ENCODE data around the gene SLCO3A1. TPM values are rescaled to one million over a fixed set of nuclear protein-coding genes. Genes with fewer than 3 reads are reported as not detected.

Gene SLCO3A1
- total RNA-seq, 4 donors from 2014 or later: 4.4 to 66.2 (median 5.1) TPM

DNA sequence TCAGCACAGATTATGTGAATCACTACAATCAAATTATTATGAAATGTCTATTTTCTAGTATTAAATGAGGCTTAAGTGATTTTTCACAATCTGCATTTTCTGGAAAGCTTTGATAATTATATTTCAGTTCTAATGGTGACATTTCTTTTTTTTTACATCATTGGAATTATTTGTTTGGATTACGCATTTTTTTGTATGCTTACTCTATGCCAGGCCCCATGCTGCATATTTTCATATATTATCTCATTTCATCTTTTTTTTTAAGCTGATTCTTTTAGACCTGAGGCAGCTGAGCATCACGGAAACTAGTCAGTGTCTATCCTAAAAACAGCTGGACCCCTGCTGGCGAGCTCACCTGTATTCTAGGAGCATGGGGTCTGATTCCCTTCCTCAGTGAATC, 31.1 kb downstream of the SLCO3A1 start:
- Histone ChIP-seq H3K27ac (no peak overlapping the region), H3K36me3 (no peaks in the 10 kb centered on the region), H3K27me3 (no peaks in the 10 kb centered on the region), H3K9me3 (no peaks in the 10 kb centered on the region), H3K4me3 (no peak overlapping the region), H3K4me1 (peaks cover 5 to 27% (median 20%) of the 10 kb centered on the region in 4 donors)
- intact Hi-C loops (cut with DNase I; ENCODE audit: low total_unique reads) (no loop called here), in situ Hi-C loops (cut with MboI; ENCODE audit: low pct_ligation_motif_present in 1 of 4, low pct_unique_long_range_greater_than_20kb in 1 of 4, low sequenced_read_pairs in 3 of 4) (no loop called here)
- 73 to 84% methylated on average over 3 of the region's 3 CpGs for WGBS, 2 donors (ENCODE audit: low coverage in 1 of 2)
- no peak for TF ChIP-seq POLR2A (IDR thresholded peaks at IDR 0.05)
- no peak for DNase-seq

DNA sequence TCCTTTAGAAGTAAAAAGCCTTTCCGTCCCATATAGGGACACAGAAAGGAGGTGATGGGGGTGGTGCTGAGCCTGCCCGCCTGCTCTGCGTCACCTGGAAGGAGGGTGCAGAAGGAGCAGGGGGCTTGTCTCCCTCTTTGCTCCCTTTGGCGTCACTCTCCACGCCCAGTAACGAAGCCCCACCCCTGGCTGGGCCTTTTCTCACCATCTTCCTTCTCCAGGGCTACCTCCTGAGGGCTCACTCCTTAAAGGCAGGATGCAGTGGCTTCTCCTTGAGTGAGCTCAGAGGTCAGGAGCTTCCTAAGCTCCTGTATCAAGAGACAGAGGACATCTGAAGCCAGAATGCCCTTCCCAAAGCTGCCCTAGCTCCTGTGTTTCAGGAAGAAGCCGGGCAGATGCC, 31.5 kb downstream of the SLCO3A1 start:
- no peak for DNase-seq
- intact Hi-C loops (cut with DNase I; ENCODE audit: low total_unique reads): no loop called here
- TF ChIP-seq EP300 (IDR thresholded peaks at IDR 0.05; ENCODE audit: low read depth): no peak
- no peak for TF ChIP-seq POLR2A (IDR thresholded peaks at IDR 0.05)
- Histone ChIP-seq H3K4me3 (no peak overlapping the region), H3K36me3 (no peaks in the 10 kb centered on the region), H3K27me3 (no peaks in the 10 kb centered on the region), H3K4me1 (peaks cover 5 to 30% (median 21%) of the 10 kb centered on the region in 4 donors), H3K9me3 (no peaks in the 10 kb centered on the region), H3K27ac (no peak overlapping the region)
- WGBS, 2 donors (ENCODE audit: low coverage in 1 of 2): 88 to 97% methylated on average over 5 to 6 of the region's 7 CpGs
- in situ Hi-C loops (cut with MboI; ENCODE audit: low pct_ligation_motif_present in 1 of 4, low pct_unique_long_range_greater_than_20kb in 1 of 4, low sequenced_read_pairs in 3 of 4): no loop called here

DNA sequence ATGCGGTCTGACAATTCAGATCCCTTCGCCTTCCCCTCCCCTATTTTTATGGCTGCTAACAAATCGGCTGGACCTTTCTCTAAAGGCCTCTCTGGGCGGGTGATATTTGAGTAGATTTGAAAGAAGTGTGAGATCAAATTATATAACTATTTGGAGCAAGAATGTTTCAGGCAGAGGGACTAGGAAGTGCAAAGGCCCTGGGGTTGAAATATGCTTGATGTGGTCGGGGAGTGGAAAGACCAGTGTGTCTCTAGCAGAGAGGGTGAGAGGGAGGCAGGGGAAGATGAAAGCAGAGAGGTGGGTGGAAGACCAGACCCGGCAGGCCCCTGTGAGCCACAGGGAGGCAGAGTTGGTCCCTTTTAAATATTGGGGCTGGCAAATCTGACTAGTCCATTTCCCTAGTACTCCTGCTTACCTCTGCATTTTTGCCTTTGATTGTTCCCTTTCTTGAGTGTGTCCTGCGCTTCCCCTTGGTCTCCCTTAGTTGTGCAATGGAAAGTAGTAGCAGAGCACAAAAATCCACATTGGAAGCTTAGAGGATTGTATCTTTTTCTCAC, 32.3 kb downstream of the SLCO3A1 start:
- no peak overlapping the region for H3K27ac ChIP-seq
- in situ Hi-C loops (cut with MboI; ENCODE audit: low pct_ligation_motif_present in 1 of 4, low pct_unique_long_range_greater_than_20kb in 1 of 4, low sequenced_read_pairs in 3 of 4) (no loop called here), intact Hi-C loops (cut with DNase I; ENCODE audit: low total_unique reads) (no loop called here)
- H3K27me3 ChIP-seq: no peaks in the 10 kb centered on the region
- WGBS, 2 donors (ENCODE audit: low coverage in 1 of 2): 81 to 86% methylated on average over 1 to 7 of the region's 7 CpGs
- TF ChIP-seq, protein P1, sequence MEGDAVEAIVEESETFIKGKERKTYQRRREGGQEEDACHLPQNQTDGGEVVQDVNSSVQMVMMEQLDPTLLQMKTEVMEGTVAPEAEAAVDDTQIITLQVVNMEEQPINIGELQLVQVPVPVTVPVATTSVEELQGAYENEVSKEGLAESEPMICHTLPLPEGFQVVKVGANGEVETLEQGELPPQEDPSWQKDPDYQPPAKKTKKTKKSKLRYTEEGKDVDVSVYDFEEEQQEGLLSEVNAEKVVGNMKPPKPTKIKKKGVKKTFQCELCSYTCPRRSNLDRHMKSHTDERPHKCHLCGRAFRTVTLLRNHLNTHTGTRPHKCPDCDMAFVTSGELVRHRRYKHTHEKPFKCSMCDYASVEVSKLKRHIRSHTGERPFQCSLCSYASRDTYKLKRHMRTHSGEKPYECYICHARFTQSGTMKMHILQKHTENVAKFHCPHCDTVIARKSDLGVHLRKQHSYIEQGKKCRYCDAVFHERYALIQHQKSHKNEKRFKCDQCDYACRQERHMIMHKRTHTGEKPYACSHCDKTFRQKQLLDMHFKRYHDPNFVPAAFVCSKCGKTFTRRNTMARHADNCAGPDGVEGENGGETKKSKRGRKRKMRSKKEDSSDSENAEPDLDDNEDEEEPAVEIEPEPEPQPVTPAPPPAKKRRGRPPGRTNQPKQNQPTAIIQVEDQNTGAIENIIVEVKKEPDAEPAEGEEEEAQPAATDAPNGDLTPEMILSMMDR (IDR thresholded peaks at IDR 0.05): peak in 2 of 5 experiments; percentile 20 to 23
- TF ChIP-seq POLR2A (IDR thresholded peaks at IDR 0.05): no peak
- TF ChIP-seq EP300 (IDR thresholded peaks at IDR 0.05; ENCODE audit: low read depth): no peak
- TF ChIP-seq POLR2AphosphoS5 (IDR thresholded peaks at IDR 0.05): no peak
- no peaks in the 10 kb centered on the region for H3K36me3 ChIP-seq
- H3K9me3 ChIP-seq: no peaks in the 10 kb centered on the region
- no peak for DNase-seq
- H3K4me1 ChIP-seq: peaks cover 5 to 30% (median 21%) of the 10 kb centered on the region in 4 donors
- no peak overlapping the region for H3K4me3 ChIP-seq

DNA sequence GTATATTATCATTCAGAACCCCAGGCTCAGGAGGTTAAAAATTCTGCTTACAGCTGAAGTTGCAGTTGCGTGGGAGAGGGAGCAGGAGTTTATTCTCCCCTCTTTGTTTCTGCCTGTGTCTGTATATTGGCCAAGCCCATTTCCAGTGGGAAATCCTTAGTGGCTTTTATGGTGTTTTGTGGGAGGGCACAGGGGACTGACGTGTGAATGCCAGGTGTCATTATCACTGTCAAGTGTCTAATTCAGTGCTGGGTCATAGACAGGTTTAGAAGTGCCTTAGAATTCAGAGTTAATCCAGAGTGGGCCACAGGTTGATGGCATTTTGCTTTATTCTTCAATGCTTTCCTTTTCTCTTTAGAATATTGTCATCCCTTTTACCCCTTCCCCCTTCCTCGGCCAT, 33.4 kb downstream of the SLCO3A1 start:
- peaks cover 5 to 30% (median 21%) of the 10 kb centered on the region in 4 donors for H3K4me1 ChIP-seq

DNA sequence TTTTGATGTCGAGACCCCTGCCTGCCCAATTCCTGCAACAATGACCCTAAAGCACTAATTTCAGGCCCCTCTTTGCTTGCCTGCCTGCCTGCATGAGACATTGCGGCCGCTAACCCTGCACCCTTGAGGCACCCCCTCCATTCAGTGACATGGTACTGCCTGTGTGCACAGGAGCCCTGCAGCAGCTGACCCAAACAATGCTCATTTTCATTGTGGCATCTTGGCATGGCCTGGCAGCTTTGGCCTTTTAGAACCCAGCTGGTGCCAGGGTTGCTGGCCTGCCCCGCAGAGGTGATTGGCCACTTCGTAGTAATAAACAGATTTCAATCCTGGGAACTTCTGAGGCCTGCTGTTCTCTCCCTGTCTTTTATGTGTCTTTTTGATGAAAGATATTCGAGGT, 33.8 kb downstream of the SLCO3A1 start:
- 75 to 80% methylated on average over 1 to 6 of the region's 6 CpGs for WGBS, 2 donors (ENCODE audit: low coverage in 1 of 2)
- H3K9me3 ChIP-seq: no peaks in the 10 kb centered on the region
- TF ChIP-seq, protein P1 (IDR thresholded peaks at IDR 0.05): no peak
- no peak for TF ChIP-seq POLR2AphosphoS5 (IDR thresholded peaks at IDR 0.05)
- TF ChIP-seq POLR2A (IDR thresholded peaks at IDR 0.05): no peak
- no peak for TF ChIP-seq EP300 (IDR thresholded peaks at IDR 0.05; ENCODE audit: low read depth)
- in situ Hi-C loops (cut with MboI; ENCODE audit: low pct_ligation_motif_present in 1 of 4, low pct_unique_long_range_greater_than_20kb in 1 of 4, low sequenced_read_pairs in 3 of 4) (no loop called here), intact Hi-C loops (cut with DNase I; ENCODE audit: low total_unique reads) (no loop called here)
- H3K4me3 ChIP-seq: no peak overlapping the region
- no peak overlapping the region for H3K27ac ChIP-seq
- DNase-seq: no peak
- H3K36me3 ChIP-seq: no peaks in the 10 kb centered on the region
- no peaks in the 10 kb centered on the region for H3K27me3 ChIP-seq
- H3K4me1 ChIP-seq: peaks cover 5 to 30% (median 21%) of the 10 kb centered on the region in 4 donors

More for the DNA sequence above, 33.4 kb downstream of the SLCO3A1 start:
- Histone ChIP-seq H3K27me3 (no peaks in the 10 kb centered on the region), H3K9me3 (no peaks in the 10 kb centered on the region), H3K4me3 (no peak overlapping the region), H3K27ac (no peak overlapping the region), H3K36me3 (no peaks in the 10 kb centered on the region)
- TF ChIP-seq POLR2AphosphoS5 (IDR thresholded peaks at IDR 0.05) (no peak), POLR2A (IDR thresholded peaks at IDR 0.05) (no peak), EP300 (IDR thresholded peaks at IDR 0.05; ENCODE audit: low read depth) (no peak)
- TF ChIP-seq, protein P1 (IDR thresholded peaks at IDR 0.05): no peak
- DNase-seq: no peak
- WGBS, 2 donors (ENCODE audit: low coverage in 1 of 2): 67 to 78% methylated on average over 1 to 3 of the region's 3 CpGs
- intact Hi-C loops (cut with DNase I; ENCODE audit: low total_unique reads) (no loop called here), in situ Hi-C loops (cut with MboI; ENCODE audit: low pct_ligation_motif_present in 1 of 4, low pct_unique_long_range_greater_than_20kb in 1 of 4, low sequenced_read_pairs in 3 of 4) (no loop called here)

Data from transverse colon (tissue), 4 donors.